Loucy (cell line): ENCODE results near the gene TNFRSF1B.

Source experiments
- H2AFZ ChIP-seq: fragments of 200-600 bp; sonication (generic); 2 replicates; pipeline ENCODE4 v1.6.0; 2016; ENCODE audit warnings: antibody characterized with exemption, mild to moderate bottlenecking, low read length, moderate library complexity
- H3F3A ChIP-seq: fragments of 200-600 bp; 2 replicates; pipeline ENCODE4 v1.6.0; 2016; ENCODE audit warnings: antibody characterized with exemption, low read depth, mild to moderate bottlenecking
- H3K27me3 ChIP-seq: fragments of 200-600 bp; sonication (generic); 2 replicates; pipeline ENCODE4 v1.6.1; 2014; ENCODE audit warnings: low read length, mild to moderate bottlenecking; ENCODE audit not compliant: insufficient read depth, poor library complexity, severe bottlenecking
- H3K36me3 ChIP-seq: fragments of 200-600 bp; sonication (generic); 2 replicates; pipeline ENCODE4 v1.6.1; 2016; ENCODE audit warnings: low read length; ENCODE audit not compliant: insufficient read depth
- H3K4me1 ChIP-seq: fragments of 200-600 bp; sonication (generic); 2 replicates; pipeline ENCODE4 v1.5.1; 2014; ENCODE audit warnings: low read length, mild to moderate bottlenecking; ENCODE audit not compliant: insufficient read depth, poor library complexity, severe bottlenecking
- H3K4me2 ChIP-seq: fragments of 200-600 bp; sonication (generic); 2 replicates; pipeline ENCODE4 v1.6.0; 2014; ENCODE audit warnings: antibody characterized with exemption, low read length, low read depth, mild to moderate bottlenecking; ENCODE audit not compliant: poor library complexity, severe bottlenecking
- H3K4me3 ChIP-seq: fragments of 200-600 bp; sonication (generic); 2 replicates; pipeline ENCODE4 v1.5.1; 2014; ENCODE audit warnings: low read length, mild to moderate bottlenecking, mixed read lengths; ENCODE audit not compliant: poor library complexity, severe bottlenecking
- H3K79me2 ChIP-seq: fragments of 200-600 bp; sonication (generic); 2 replicates; pipeline ENCODE4 v1.6.1; 2014; ENCODE audit warnings: low read length; ENCODE audit not compliant: insufficient read depth
- H3K9ac ChIP-seq: fragments of 200-600 bp; sonication (generic); 2 replicates; pipeline ENCODE4 v1.6.0; 2014; ENCODE audit warnings: mild to moderate bottlenecking, low read depth, low read length, moderate library complexity; ENCODE audit not compliant: poor library complexity, severe bottlenecking
- H3K9me2 ChIP-seq: fragments of 200-600 bp; sonication (generic); replicated peaks from 2 replicates; pipeline ENCODE4 v1.6.1; 2016; ENCODE audit warnings: low read depth, low read length, mixed read lengths
- H3K9me3 ChIP-seq: fragments of 200-600 bp; sonication (generic); 2 replicates; pipeline ENCODE4 v1.6.1; 2014; ENCODE audit warnings: mild to moderate bottlenecking, antibody characterized with exemption, low read length, low read depth; ENCODE audit not compliant: insufficient read depth
- H4K20me1 ChIP-seq: fragments of 200-600 bp; sonication (generic); 2 replicates; pipeline ENCODE4 v1.6.0; 2014; ENCODE audit warnings: antibody characterized with exemption, low read length, mild to moderate bottlenecking; ENCODE audit not compliant: insufficient read depth, poor library complexity, severe bottlenecking
- EZH2phosphoT487 ChIP-seq: fragments of 200-600 bp; IDR thresholded peaks from 2 replicates; pipeline ENCODE4 v1.6.1; 2018; ENCODE audit warnings: antibody characterized with exemption, mild to moderate bottlenecking, moderate library complexity, borderline replicate concordance
- TF ChIP-seq, protein P1 (sequence below): fragments of 200-600 bp; sonication (generic); conservative IDR thresholded peaks from 2 replicates; pipeline ENCODE4 v1.5.1; 2014; ENCODE audit warnings: mild to moderate bottlenecking, antibody characterized with exemption, low read length

The TNFRSF1B gene

DNA sequence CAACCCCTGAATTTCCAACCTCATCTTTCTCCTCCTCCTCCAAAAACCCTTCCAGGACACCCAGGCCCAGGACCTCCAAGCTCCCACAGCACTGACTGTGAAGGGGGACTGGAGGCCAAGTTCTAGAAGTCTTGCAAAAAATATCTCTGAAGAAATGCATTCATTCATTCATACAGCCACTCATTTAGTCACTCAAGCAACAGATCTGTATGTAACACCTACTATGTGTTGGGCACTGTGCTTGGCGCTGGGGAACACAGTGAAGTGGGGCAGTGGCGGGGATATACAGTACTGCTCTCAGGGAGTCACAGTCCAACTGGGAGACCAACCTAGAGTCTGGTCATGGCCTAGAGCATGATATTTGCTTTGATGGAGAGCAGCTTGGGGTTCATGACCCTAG, 15.3 kb upstream of the TNFRSF1B start:
- no peaks in the 10 kb centered on the region for H3K79me2 ChIP-seq
- H3K27me3 ChIP-seq, result no peaks in the 10 kb centered on the region
- H2AFZ ChIP-seq, result no peak overlapping the region
- H3K9me2 ChIP-seq, result no peaks in the 10 kb centered on the region
- H3K9ac ChIP-seq, result peak overlapping the region; percentile 27
- H3F3A ChIP-seq, result peaks cover 6% of the 10 kb centered on the region; the same call in 1 of the 2 replicates
- no peaks in the 10 kb centered on the region for H3K9me3 ChIP-seq
- TF ChIP-seq EZH2phosphoT487, result no peak
- TF ChIP-seq, protein P1, sequence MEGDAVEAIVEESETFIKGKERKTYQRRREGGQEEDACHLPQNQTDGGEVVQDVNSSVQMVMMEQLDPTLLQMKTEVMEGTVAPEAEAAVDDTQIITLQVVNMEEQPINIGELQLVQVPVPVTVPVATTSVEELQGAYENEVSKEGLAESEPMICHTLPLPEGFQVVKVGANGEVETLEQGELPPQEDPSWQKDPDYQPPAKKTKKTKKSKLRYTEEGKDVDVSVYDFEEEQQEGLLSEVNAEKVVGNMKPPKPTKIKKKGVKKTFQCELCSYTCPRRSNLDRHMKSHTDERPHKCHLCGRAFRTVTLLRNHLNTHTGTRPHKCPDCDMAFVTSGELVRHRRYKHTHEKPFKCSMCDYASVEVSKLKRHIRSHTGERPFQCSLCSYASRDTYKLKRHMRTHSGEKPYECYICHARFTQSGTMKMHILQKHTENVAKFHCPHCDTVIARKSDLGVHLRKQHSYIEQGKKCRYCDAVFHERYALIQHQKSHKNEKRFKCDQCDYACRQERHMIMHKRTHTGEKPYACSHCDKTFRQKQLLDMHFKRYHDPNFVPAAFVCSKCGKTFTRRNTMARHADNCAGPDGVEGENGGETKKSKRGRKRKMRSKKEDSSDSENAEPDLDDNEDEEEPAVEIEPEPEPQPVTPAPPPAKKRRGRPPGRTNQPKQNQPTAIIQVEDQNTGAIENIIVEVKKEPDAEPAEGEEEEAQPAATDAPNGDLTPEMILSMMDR, result no peak
- no peaks in the 10 kb centered on the region for H4K20me1 ChIP-seq
- H3K4me3 ChIP-seq, result no peak overlapping the region
- H3K4me1 ChIP-seq, result peaks cover 76% of the 10 kb centered on the region
- H3K4me2 ChIP-seq, result peak overlapping the region; percentile 59
- no peaks in the 10 kb centered on the region for H3K36me3 ChIP-seq

DNA sequence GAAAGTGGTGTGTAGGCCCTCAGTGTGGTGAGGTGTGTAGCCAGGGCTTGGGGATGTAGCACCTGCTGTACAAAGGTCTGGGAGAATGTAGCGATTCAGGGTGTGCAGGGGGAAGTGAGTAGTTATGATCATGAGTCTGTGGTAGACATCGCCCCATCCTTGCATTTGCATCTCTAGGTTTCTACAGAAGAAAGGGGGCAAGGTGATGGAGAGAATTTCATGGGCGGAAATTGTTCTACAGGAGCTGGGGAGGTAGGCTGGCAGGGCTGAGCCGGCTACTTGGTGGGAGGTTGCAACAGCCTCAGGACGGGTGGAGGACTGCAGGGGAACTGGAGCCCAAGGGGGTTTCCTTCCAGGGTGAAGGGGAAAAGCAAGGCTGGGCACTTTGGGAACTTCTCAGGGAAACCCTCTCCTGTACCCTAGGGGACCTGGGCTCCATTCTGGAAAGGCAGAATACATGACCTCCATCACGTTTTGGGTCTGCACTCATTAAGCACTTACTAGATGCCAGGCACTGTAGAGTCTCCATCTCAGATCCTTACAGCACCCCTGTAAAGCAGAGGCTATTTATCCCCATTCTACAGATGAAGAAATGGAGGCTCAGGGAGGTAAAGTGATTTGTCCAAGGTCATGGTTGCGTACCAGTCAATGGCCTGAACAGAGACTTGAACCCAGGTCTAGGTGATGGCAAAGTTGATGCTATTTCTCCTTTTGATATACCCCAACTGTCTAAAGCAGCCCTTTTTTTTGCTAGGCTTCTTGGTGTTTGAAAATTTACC, 14.5 kb upstream of the TNFRSF1B start:
- peaks cover 71% of the 10 kb centered on the region for H3K4me1 ChIP-seq
- H3K79me2 ChIP-seq, result no peaks in the 10 kb centered on the region
- no peaks in the 10 kb centered on the region for H3K9me2 ChIP-seq
- TF ChIP-seq, protein P1, result no peak
- no peak for TF ChIP-seq EZH2phosphoT487
- no peaks in the 10 kb centered on the region for H3K9me3 ChIP-seq
- peak overlapping the region; percentile 61 for H3K4me2 ChIP-seq
- no peak overlapping the region for H2AFZ ChIP-seq
- no peaks in the 10 kb centered on the region for H3K27me3 ChIP-seq
- H4K20me1 ChIP-seq, result no peaks in the 10 kb centered on the region
- peak overlapping the region; percentile 37 for H3K9ac ChIP-seq
- no peak overlapping the region for H3K4me3 ChIP-seq
- peaks cover 6% of the 10 kb centered on the region; the same call in 1 of the 2 replicates for H3F3A ChIP-seq
- H3K36me3 ChIP-seq, result no peaks in the 10 kb centered on the region

DNA sequence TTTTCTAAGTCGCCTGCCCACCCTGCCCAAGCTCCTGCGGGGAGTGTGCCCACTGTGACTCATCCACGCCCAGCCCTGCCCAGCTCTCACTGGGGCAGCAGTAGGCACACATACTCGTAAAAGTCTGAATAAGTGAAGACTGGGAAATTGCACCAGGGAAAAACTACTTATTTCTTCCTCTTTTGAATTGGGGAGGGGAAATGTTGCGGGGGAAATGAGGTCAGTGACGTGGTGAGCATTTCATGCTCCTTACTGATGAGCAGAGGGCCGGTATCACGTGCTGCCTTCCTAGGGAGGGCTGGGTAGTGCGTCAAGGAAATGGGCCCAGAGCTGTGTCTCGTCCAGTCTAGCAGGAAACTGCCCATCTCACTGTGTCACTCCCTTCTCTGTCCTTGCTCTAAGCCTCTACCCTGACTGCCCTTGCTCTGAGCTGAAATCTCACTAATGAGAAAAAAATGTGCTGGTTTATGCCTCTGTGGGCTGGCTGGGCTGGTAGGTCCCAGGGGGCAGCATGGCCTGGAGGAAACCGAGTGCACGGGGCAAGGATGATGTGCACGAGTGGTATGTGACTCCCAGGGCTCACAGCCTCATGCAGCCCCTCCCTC, 13.5 kb upstream of the TNFRSF1B start:
- H3F3A ChIP-seq, result peaks cover 6% of the 10 kb centered on the region; the same call in 1 of the 2 replicates
- no peaks in the 10 kb centered on the region for H4K20me1 ChIP-seq
- peak overlapping the region; percentile 16 for H3K4me3 ChIP-seq
- H3K4me1 ChIP-seq, result peaks cover 72% of the 10 kb centered on the region
- peak overlapping the region; percentile 37 for H3K9ac ChIP-seq
- H3K79me2 ChIP-seq, result no peaks in the 10 kb centered on the region
- peak overlapping the region; percentile 49 for H2AFZ ChIP-seq
- no peaks in the 10 kb centered on the region for H3K9me3 ChIP-seq
- H3K9me2 ChIP-seq, result no peaks in the 10 kb centered on the region
- TF ChIP-seq, protein P1, result no peak
- no peak for TF ChIP-seq EZH2phosphoT487
- H3K27me3 ChIP-seq, result no peaks in the 10 kb centered on the region
- H3K4me2 ChIP-seq, result peak overlapping the region; percentile 61
- no peaks in the 10 kb centered on the region for H3K36me3 ChIP-seq
